ENCODE data around the gene OCLN. TPM values are rescaled to one million over a fixed set of nuclear protein-coding genes. Genes with fewer than 3 reads are reported as not detected.

Gene OCLN
- total RNA-seq, 1 experiment from 2014 or later: 56.7 TPM

DNA sequence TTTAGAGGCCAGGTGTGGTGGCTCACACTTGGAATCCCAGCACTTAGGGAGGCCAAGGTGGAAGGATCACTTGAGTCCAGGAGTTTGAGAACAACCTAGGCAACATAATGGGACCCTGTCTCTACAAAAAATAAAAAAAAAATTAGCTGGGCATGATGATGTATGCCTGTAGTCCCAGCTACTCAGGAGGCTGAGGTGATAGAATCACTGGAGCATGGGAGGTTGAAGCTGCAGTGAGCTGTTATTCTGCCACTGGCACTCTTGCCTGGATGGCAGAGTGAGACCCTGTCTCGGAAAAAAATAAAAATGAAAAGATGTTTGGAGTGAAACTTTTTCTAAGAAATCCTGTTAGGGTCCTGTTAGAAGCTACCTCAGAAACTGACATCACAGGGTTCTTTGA lies 24.2 kb downstream of the OCLN start:
- Histone ChIP-seq H3K9ac (ENCODE audit: low read length) (no peak overlapping the region), H3K4me2 (ENCODE audit: low read length) (peak overlapping the region; percentile 44), H4K20me1 (ENCODE audit: insufficient read depth) (no peaks in the 10 kb centered on the region; the same call in 1 of the 2 replicates), H3K79me2 (ENCODE audit: insufficient read depth, low read length) (peaks cover 33% of the 10 kb centered on the region), H3K27ac (ENCODE audit: low read depth, low read length) (peak overlapping the region; percentile 20; the same call in 1 of the 2 replicates), H3K9me2 (ENCODE audit: insufficient read depth) (no peaks in the 10 kb centered on the region), H3K27me3 (ENCODE audit: insufficient read depth, low read length) (no peaks in the 10 kb centered on the region), H3K4me3 (replicated peaks in 1 of 2; ENCODE audit: low read depth in 1 of 2, low read length in 2 of 2) (no peak overlapping the region), H2AFZ (ENCODE audit: low read depth, low read length, poor library complexity, severe bottlenecking) (no peak overlapping the region), H3K36me3 (ENCODE audit: control insufficient read depth in 1 of 2, insufficient read depth in 2 of 2, low read length in 2 of 2) (no peaks in the 10 kb centered on the region), H3K4me1 (ENCODE audit: control insufficient read depth in 1 of 2, insufficient read depth in 2 of 2, low read length in 2 of 2) (peaks cover 59 to 63% of the 10 kb centered on the region in 2 experiments), H3K9me3 (ENCODE audit: control insufficient read depth in 1 of 2, insufficient read depth in 1 of 2, low read depth in 1 of 2, low read length in 2 of 2) (no peaks in the 10 kb centered on the region)
- ChIA-PET RAD21 (ENCODE audit: low non-redundant PET in 1 of 2, low total read pairs in 2 of 2, uncharacterized antibody in 2 of 2, unreplicated experiment in 2 of 2) (no interaction called here), CTCF (no interaction called here), POLR2A (no interaction called here)
- no TSS peak for BruUV-seq (replicated peaks)
- ATAC-seq: no peak
- no peak for TF ChIP-seq RAD21 (IDR thresholded peaks at IDR 0.05; ENCODE audit: low read depth)
- TF ChIP-seq TCF7L2 (IDR thresholded peaks at IDR 0.05; ENCODE audit: borderline replicate concordance, extremely low read depth, insufficient read depth, insufficient read length): no peak
- TF ChIP-seq EZH2 (IDR thresholded peaks at IDR 0.05): no peak
- no peak for TF ChIP-seq EZH2phosphoT487 (IDR thresholded peaks at IDR 0.05; ENCODE audit: borderline replicate concordance)
- no peak for TF ChIP-seq CEBPB (IDR thresholded peaks at IDR 0.05; ENCODE audit: low read depth)
- TF ChIP-seq POLR2AphosphoS5 (IDR thresholded peaks at IDR 0.05; ENCODE audit: low read depth, low read length): no peak
- TF ChIP-seq, protein P1, sequence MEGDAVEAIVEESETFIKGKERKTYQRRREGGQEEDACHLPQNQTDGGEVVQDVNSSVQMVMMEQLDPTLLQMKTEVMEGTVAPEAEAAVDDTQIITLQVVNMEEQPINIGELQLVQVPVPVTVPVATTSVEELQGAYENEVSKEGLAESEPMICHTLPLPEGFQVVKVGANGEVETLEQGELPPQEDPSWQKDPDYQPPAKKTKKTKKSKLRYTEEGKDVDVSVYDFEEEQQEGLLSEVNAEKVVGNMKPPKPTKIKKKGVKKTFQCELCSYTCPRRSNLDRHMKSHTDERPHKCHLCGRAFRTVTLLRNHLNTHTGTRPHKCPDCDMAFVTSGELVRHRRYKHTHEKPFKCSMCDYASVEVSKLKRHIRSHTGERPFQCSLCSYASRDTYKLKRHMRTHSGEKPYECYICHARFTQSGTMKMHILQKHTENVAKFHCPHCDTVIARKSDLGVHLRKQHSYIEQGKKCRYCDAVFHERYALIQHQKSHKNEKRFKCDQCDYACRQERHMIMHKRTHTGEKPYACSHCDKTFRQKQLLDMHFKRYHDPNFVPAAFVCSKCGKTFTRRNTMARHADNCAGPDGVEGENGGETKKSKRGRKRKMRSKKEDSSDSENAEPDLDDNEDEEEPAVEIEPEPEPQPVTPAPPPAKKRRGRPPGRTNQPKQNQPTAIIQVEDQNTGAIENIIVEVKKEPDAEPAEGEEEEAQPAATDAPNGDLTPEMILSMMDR (IDR thresholded peaks at IDR 0.05 in 2 of 3, conservative IDR thresholded peaks at IDR 0.05 in 1 of 3; ENCODE audit: borderline replicate concordance in 1 of 3, insufficient read depth in 1 of 3, low read depth in 2 of 3, low read length in 2 of 3): no peak
- TF ChIP-seq ZNF274 (IDR thresholded peaks at IDR 0.05; ENCODE audit: low read depth, low read length): no peak
- TF ChIP-seq, protein P2, sequence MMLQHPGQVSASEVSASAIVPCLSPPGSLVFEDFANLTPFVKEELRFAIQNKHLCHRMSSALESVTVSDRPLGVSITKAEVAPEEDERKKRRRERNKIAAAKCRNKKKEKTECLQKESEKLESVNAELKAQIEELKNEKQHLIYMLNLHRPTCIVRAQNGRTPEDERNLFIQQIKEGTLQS (IDR thresholded peaks at IDR 0.05): no peak
- no peak for TF ChIP-seq SRF (IDR thresholded peaks at IDR 0.05; ENCODE audit: low read depth)
- TF ChIP-seq, protein P3, sequence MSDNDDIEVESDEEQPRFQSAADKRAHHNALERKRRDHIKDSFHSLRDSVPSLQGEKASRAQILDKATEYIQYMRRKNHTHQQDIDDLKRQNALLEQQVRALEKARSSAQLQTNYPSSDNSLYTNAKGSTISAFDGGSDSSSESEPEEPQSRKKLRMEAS (IDR thresholded peaks at IDR 0.05): no peak
- no peak for TF ChIP-seq JUND (IDR thresholded peaks at IDR 0.05)
- TF ChIP-seq FOSL1 (IDR thresholded peaks at IDR 0.05; ENCODE audit: low read depth): no peak
- TF ChIP-seq, protein P4, sequence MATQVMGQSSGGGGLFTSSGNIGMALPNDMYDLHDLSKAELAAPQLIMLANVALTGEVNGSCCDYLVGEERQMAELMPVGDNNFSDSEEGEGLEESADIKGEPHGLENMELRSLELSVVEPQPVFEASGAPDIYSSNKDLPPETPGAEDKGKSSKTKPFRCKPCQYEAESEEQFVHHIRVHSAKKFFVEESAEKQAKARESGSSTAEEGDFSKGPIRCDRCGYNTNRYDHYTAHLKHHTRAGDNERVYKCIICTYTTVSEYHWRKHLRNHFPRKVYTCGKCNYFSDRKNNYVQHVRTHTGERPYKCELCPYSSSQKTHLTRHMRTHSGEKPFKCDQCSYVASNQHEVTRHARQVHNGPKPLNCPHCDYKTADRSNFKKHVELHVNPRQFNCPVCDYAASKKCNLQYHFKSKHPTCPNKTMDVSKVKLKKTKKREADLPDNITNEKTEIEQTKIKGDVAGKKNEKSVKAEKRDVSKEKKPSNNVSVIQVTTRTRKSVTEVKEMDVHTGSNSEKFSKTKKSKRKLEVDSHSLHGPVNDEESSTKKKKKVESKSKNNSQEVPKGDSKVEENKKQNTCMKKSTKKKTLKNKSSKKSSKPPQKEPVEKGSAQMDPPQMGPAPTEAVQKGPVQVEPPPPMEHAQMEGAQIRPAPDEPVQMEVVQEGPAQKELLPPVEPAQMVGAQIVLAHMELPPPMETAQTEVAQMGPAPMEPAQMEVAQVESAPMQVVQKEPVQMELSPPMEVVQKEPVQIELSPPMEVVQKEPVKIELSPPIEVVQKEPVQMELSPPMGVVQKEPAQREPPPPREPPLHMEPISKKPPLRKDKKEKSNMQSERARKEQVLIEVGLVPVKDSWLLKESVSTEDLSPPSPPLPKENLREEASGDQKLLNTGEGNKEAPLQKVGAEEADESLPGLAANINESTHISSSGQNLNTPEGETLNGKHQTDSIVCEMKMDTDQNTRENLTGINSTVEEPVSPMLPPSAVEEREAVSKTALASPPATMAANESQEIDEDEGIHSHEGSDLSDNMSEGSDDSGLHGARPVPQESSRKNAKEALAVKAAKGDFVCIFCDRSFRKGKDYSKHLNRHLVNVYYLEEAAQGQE (IDR thresholded peaks at IDR 0.05; ENCODE audit: low read depth): no peak
- no peak for TF ChIP-seq CBX3 (IDR thresholded peaks at IDR 0.05; ENCODE audit: low read depth)
- TF ChIP-seq, protein P5, sequence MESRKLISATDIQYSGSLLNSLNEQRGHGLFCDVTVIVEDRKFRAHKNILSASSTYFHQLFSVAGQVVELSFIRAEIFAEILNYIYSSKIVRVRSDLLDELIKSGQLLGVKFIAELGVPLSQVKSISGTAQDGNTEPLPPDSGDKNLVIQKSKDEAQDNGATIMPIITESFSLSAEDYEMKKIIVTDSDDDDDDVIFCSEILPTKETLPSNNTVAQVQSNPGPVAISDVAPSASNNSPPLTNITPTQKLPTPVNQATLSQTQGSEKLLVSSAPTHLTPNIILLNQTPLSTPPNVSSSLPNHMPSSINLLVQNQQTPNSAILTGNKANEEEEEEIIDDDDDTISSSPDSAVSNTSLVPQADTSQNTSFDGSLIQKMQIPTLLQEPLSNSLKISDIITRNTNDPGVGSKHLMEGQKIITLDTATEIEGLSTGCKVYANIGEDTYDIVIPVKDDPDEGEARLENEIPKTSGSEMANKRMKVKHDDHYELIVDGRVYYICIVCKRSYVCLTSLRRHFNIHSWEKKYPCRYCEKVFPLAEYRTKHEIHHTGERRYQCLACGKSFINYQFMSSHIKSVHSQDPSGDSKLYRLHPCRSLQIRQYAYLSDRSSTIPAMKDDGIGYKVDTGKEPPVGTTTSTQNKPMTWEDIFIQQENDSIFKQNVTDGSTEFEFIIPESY (IDR thresholded peaks at IDR 0.05; ENCODE audit: extremely low read depth, insufficient replicate concordance, low read length): no peak
- no peak; the same call in 1 of the 2 replicates for TF ChIP-seq SP1 (IDR thresholded peaks at IDR 0.05; ENCODE audit: low read depth)
- TF ChIP-seq POLR2A (IDR thresholded peaks at IDR 0.05; ENCODE audit: borderline replicate concordance, extremely low read depth, insufficient read depth, insufficient read length): no peak
- no peak for TF ChIP-seq YY1 (IDR thresholded peaks at IDR 0.05; ENCODE audit: extremely low read depth, insufficient replicate concordance, low read depth, low read length)
- no peak for DNase-seq (ENCODE audit: low read depth, low spot score)
- intact Hi-C loops (cut with micrococcal nuclease): no loop called here
